Loucy (cell line): Measurements from ENCODE around the gene CDC26.

Source experiments
- EZH2phosphoT487 ChIP-seq: fragments of 200-600 bp; IDR thresholded peaks from 2 replicates; pipeline ENCODE4 v1.6.1; 2018; ENCODE audit warnings: antibody characterized with exemption, mild to moderate bottlenecking, moderate library complexity, borderline replicate concordance
- TF ChIP-seq, protein P1 (sequence below): fragments of 200-600 bp; sonication (generic); conservative IDR thresholded peaks from 2 replicates; pipeline ENCODE4 v1.5.1; 2014; ENCODE audit warnings: mild to moderate bottlenecking, antibody characterized with exemption, low read length

DNA sequence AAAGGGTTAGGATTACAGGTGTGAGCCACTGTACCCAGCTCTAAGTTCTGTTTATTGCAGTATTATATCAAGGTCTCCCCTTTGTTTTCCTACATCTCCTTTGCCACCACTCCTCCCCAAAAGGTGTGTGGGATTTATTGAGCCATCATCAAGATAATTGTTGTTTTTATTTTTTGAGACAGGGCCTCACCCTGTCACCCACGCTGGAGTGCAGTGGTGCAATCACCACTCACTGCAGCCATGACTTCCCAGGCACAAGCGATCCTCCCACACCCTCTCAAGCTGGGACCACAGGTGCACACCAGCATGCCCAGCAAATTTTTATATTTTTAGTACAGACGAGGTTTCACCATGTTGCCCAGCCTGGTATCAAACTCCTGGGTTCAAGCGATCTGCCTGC, 29.5 kb downstream of the CDC26 start:
- TF ChIP-seq, protein P1, sequence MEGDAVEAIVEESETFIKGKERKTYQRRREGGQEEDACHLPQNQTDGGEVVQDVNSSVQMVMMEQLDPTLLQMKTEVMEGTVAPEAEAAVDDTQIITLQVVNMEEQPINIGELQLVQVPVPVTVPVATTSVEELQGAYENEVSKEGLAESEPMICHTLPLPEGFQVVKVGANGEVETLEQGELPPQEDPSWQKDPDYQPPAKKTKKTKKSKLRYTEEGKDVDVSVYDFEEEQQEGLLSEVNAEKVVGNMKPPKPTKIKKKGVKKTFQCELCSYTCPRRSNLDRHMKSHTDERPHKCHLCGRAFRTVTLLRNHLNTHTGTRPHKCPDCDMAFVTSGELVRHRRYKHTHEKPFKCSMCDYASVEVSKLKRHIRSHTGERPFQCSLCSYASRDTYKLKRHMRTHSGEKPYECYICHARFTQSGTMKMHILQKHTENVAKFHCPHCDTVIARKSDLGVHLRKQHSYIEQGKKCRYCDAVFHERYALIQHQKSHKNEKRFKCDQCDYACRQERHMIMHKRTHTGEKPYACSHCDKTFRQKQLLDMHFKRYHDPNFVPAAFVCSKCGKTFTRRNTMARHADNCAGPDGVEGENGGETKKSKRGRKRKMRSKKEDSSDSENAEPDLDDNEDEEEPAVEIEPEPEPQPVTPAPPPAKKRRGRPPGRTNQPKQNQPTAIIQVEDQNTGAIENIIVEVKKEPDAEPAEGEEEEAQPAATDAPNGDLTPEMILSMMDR: no peak
- TF ChIP-seq EZH2phosphoT487: no peak
